GM12892 (cell line): Measurements from ENCODE around the gene ZBTB16.

Experiments
- POLR2A ChIP-seq: IDR thresholded peaks from 2 replicates; pipeline ENCODE4 v1.6.1; 2011; ENCODE audit warnings: low read depth, low read length, control low read depth
- POLR2AphosphoS5 ChIP-seq: IDR thresholded peaks from 2 replicates; pipeline ENCODE4 v1.6.1; 2011; ENCODE audit warnings: low read depth, low read length, control low read depth
- TAF1 ChIP-seq: IDR thresholded peaks from 2 replicates; pipeline ENCODE4 v1.6.1; 2011; ENCODE audit warnings: low read depth, mild to moderate bottlenecking, control low read depth, low read length, borderline replicate concordance

- TF ChIP-seq POLR2A (no peak), POLR2AphosphoS5 (no peak), TAF1 (no peak)
Observed at GRCh38 chr11:114056409-114056808, 3.1 kb upstream of the ZBTB16 start.
